ENCODE measurements around the gene HS3ST4.

The HS3ST4 gene

GRCh38 chr16:25897702-25898101 is 205.9 kb downstream of the HS3ST4 start:
- DNase-seq = no peak

- DNase-seq = no peak
Measured at GRCh38 chr16:25905810-25906209, 214.1 kb downstream of the HS3ST4 start.

- no peak for DNase-seq
Measured at GRCh38 chr16:25910971-25911370, 219.2 kb downstream of the HS3ST4 start.

- DNase-seq = no peak
Measured at GRCh38 chr16:25912321-25912720, 220.6 kb downstream of the HS3ST4 start.

- DNase-seq = no peak
Measured at GRCh38 chr16:25914357-25914962, 222.7 kb downstream of the HS3ST4 start.

- no peak for DNase-seq
Measured at GRCh38 chr16:25916037-25916436, 224.3 kb downstream of the HS3ST4 start.

- no peak for DNase-seq
Measured at GRCh38 chr16:25922438-25922837, 230.7 kb downstream of the HS3ST4 start.

GRCh38 chr16:25925421-25925820 is 233.7 kb downstream of the HS3ST4 start:
- DNase-seq = no peak

- DNase-seq = no peak
Measured at GRCh38 chr16:25931473-25932035, 239.8 kb downstream of the HS3ST4 start.

GRCh38 chr16:25941800-25942499 is 250.2 kb downstream of the HS3ST4 start:
- DNase-seq = no peak

GRCh38 chr16:25950586-25951281 is 259.0 kb downstream of the HS3ST4 start:
- no peak for DNase-seq

GRCh38 chr16:25951999-25952398 is 260.2 kb downstream of the HS3ST4 start:
- no peak for DNase-seq

- DNase-seq = no peak
Measured at GRCh38 chr16:25952983-25953382, 261.2 kb downstream of the HS3ST4 start.

GRCh38 chr16:25957707-25958106 is 265.9 kb downstream of the HS3ST4 start:
- DNase-seq = no peak

- no peak for DNase-seq
Measured at GRCh38 chr16:25959221-25959620, 267.5 kb downstream of the HS3ST4 start.

GRCh38 chr16:25966172-25967097 is 274.7 kb downstream of the HS3ST4 start:
- no peak for DNase-seq

- no peak for DNase-seq
Measured at GRCh38 chr16:25977121-25977520, 285.4 kb downstream of the HS3ST4 start.

- no peak for DNase-seq
Measured at GRCh38 chr16:25978218-25978617, 286.5 kb downstream of the HS3ST4 start.

GRCh38 chr16:25988084-25988483 is 296.3 kb downstream of the HS3ST4 start:
- no peak for DNase-seq

- no peak for DNase-seq
Measured at GRCh38 chr16:25988882-25989281, 297.1 kb downstream of the HS3ST4 start.

- no peak for DNase-seq
Measured at GRCh38 chr16:25996052-25996451, 304.3 kb downstream of the HS3ST4 start.

- DNase-seq = no peak
Measured at GRCh38 chr16:26005336-26005735, 313.6 kb downstream of the HS3ST4 start.

GRCh38 chr16:26012376-26012775 is 320.6 kb downstream of the HS3ST4 start:
- no peak for DNase-seq

Data from activated CD4-positive, CD25-positive, alpha-beta regulatory T cell treated with anti-CD3 and anti-CD28 coated beads, Interleukin-2, amount 50 U/mL, for 72 hours (primary cell).